ENCODE results near the gene DHX32.

GRCh38 chr10:125928928-125929585 is 48.0 kb upstream of the DHX32 start:
- TF ChIP-seq, protein P1, sequence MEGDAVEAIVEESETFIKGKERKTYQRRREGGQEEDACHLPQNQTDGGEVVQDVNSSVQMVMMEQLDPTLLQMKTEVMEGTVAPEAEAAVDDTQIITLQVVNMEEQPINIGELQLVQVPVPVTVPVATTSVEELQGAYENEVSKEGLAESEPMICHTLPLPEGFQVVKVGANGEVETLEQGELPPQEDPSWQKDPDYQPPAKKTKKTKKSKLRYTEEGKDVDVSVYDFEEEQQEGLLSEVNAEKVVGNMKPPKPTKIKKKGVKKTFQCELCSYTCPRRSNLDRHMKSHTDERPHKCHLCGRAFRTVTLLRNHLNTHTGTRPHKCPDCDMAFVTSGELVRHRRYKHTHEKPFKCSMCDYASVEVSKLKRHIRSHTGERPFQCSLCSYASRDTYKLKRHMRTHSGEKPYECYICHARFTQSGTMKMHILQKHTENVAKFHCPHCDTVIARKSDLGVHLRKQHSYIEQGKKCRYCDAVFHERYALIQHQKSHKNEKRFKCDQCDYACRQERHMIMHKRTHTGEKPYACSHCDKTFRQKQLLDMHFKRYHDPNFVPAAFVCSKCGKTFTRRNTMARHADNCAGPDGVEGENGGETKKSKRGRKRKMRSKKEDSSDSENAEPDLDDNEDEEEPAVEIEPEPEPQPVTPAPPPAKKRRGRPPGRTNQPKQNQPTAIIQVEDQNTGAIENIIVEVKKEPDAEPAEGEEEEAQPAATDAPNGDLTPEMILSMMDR (IDR thresholded peaks at IDR 0.05): no peak
- TF ChIP-seq EZH2 (IDR thresholded peaks at IDR 0.05) (no peak), EZH2phosphoT487 (IDR thresholded peaks at IDR 0.05) (no peak)
